ENCODE measurements around the gene CCDC61.

The CCDC61 gene

GRCh38 chr19:46015687-46016425 is 20.6 kb downstream of the CCDC61 start:
- in situ Hi-C loops (cut with MboI; ENCODE audit: low sequenced_read_pairs), result no loop called here

GRCh38 chr19:46016426-46017094 is 21.3 kb downstream of the CCDC61 start:
- in situ Hi-C loops (cut with MboI; ENCODE audit: low sequenced_read_pairs), result no loop called here

- in situ Hi-C loops (cut with MboI; ENCODE audit: low sequenced_read_pairs), result no loop called here
Measured at GRCh38 chr19:46017095-46017429, 21.8 kb downstream of the CCDC61 start.

- in situ Hi-C loops (cut with MboI; ENCODE audit: low sequenced_read_pairs), result no loop called here
Measured at GRCh38 chr19:46017874-46018675, 22.8 kb downstream of the CCDC61 start.

GRCh38 chr19:46018729-46019251 is 23.5 kb downstream of the CCDC61 start:
- in situ Hi-C loops (cut with MboI; ENCODE audit: low sequenced_read_pairs), result no loop called here

- in situ Hi-C loops (cut with MboI; ENCODE audit: low sequenced_read_pairs), result no loop called here
Measured at GRCh38 chr19:46019270-46019669, 24.0 kb downstream of the CCDC61 start.

- in situ Hi-C loops (cut with MboI; ENCODE audit: low sequenced_read_pairs), result no loop called here
Measured at GRCh38 chr19:46020819-46021125, 25.5 kb downstream of the CCDC61 start.

GRCh38 chr19:46021531-46022041 is 26.3 kb downstream of the CCDC61 start:
- in situ Hi-C loops (cut with MboI; ENCODE audit: low sequenced_read_pairs), result no loop called here

- in situ Hi-C loops (cut with MboI; ENCODE audit: low sequenced_read_pairs), result no loop called here
Measured at GRCh38 chr19:46022061-46022430, 26.8 kb downstream of the CCDC61 start.

GRCh38 chr19:46022431-46023310 is 27.4 kb downstream of the CCDC61 start, which contains the start of gene PGLYRP1:
Gene PGLYRP1, minus strand, starts transcription at chr19:46023053. Its CDS starts 32 bp downstream, at chr19:46023021.
- in situ Hi-C loops (cut with MboI; ENCODE audit: low sequenced_read_pairs), result no loop called here

GRCh38 chr19:46023311-46023779 is 28.1 kb downstream of the CCDC61 start:
- in situ Hi-C loops (cut with MboI; ENCODE audit: low sequenced_read_pairs), result no loop called here

- in situ Hi-C loops (cut with MboI; ENCODE audit: low sequenced_read_pairs), result no loop called here
Measured at GRCh38 chr19:46025835-46026234, 30.6 kb downstream of the CCDC61 start.

GRCh38 chr19:46030812-46031550 is 35.7 kb downstream of the CCDC61 start:
- in situ Hi-C loops (cut with MboI; ENCODE audit: low sequenced_read_pairs), result no loop called here

- in situ Hi-C loops (cut with MboI; ENCODE audit: low sequenced_read_pairs), result no loop called here
Measured at GRCh38 chr19:46031781-46032596, 36.7 kb downstream of the CCDC61 start.

- in situ Hi-C loops (cut with MboI; ENCODE audit: low sequenced_read_pairs), result no loop called here
Measured at GRCh38 chr19:46032597-46033025, 37.3 kb downstream of the CCDC61 start.

- in situ Hi-C loops (cut with MboI; ENCODE audit: low sequenced_read_pairs), result no loop called here
Measured at GRCh38 chr19:46033401-46033800, 38.1 kb downstream of the CCDC61 start.

- in situ Hi-C loops (cut with MboI; ENCODE audit: low sequenced_read_pairs), result no loop called here
Measured at GRCh38 chr19:46035546-46035945, 40.3 kb downstream of the CCDC61 start.

GRCh38 chr19:46035986-46036743 is 40.9 kb downstream of the CCDC61 start:
- in situ Hi-C loops (cut with MboI; ENCODE audit: low sequenced_read_pairs), result no loop called here
